Stimulated activated CD8-positive, alpha-beta memory T cell treated with anti-CD3 and anti-CD28 coated beads, Interleukin-4, amount 100 ng/mL, for 1 hour (primary cell): ENCODE data around the gene ZBTB46.
"Not testable (repeated sequence)": the region's sequence is repeated elsewhere in the genome, so short reads cannot be mapped to it uniquely, and the experiment has no call there.

ENCODE experiments used
- DNase-seq, 2 donors: peaks; one replicate each; pipeline ENCODE4 v3.0.0-alpha.2; 2020; ENCODE audit warnings: low read depth in 2 of 2, low spot score in 1 of 2

ZBTB46 gene

GRCh38 chr20:63790572-63791168 lies 40.4 kb downstream of the ZBTB46 start:
- no peak for DNase-seq

GRCh38 chr20:63789836-63790571 lies 41.1 kb downstream of the ZBTB46 start:
- DNase-seq = no peak

GRCh38 chr20:63787749-63788148 lies 43.3 kb downstream of the ZBTB46 start:
- DNase-seq = no peak

- DNase-seq = no peak
Observed at GRCh38 chr20:63787302-63787701, 43.8 kb downstream of the ZBTB46 start.

- no peak for DNase-seq
Observed at GRCh38 chr20:63785691-63786131, 45.4 kb downstream of the ZBTB46 start.

- no peak for DNase-seq
Observed at GRCh38 chr20:63783970-63784369, 47.1 kb downstream of the ZBTB46 start.

- DNase-seq = no peak
Observed at GRCh38 chr20:63782521-63782971, 48.5 kb downstream of the ZBTB46 start.

GRCh38 chr20:63782051-63782471 lies 49.0 kb downstream of the ZBTB46 start:
- no peak for DNase-seq

GRCh38 chr20:63781181-63781580 lies 49.9 kb downstream of the ZBTB46 start:
- DNase-seq = no peak

GRCh38 chr20:63778857-63779256 lies 52.2 kb downstream of the ZBTB46 start:
- no peak for DNase-seq

GRCh38 chr20:63778034-63778752 lies 52.9 kb downstream of the ZBTB46 start:
- no peak for DNase-seq

GRCh38 chr20:63777614-63778013 lies 53.5 kb downstream of the ZBTB46 start:
- DNase-seq = no peak

- DNase-seq = not testable (repeated sequence)
Observed at GRCh38 chr20:63776875-63777274, 54.2 kb downstream of the ZBTB46 start.

- no peak for DNase-seq
Observed at GRCh38 chr20:63775096-63775978, 55.7 kb downstream of the ZBTB46 start.

GRCh38 chr20:63774306-63774705 lies 56.8 kb downstream of the ZBTB46 start:
- DNase-seq = no peak

GRCh38 chr20:63773571-63774241 lies 57.4 kb downstream of the ZBTB46 start:
- no peak for DNase-seq

GRCh38 chr20:63772781-63773518 lies 58.1 kb downstream of the ZBTB46 start:
- no peak for DNase-seq

- no peak for DNase-seq
Observed at GRCh38 chr20:63771046-63771707, 59.9 kb downstream of the ZBTB46 start.

GRCh38 chr20:63769891-63770474 lies 61.1 kb downstream of the ZBTB46 start:
- no peak for DNase-seq
